GM12878 (cell line): ENCODE results near the gene OPN4.

Experiments
- CTCF ChIP-seq, 3 experiments: IDR thresholded peaks in 2 of 3; conservative IDR thresholded peaks in 1 of 3; 2 replicates each; pipeline ENCODE4 v1.5.1; 2011; ENCODE audit warnings: low read depth in 3 of 3, low read length in 3 of 3, mild to moderate bottlenecking in 3 of 3, control low read depth in 2 of 3, moderate library complexity in 2 of 3, inconsistent platforms in 1 of 3, mixed read lengths in 1 of 3; ENCODE audit not compliant: control insufficient read depth in 2 of 3, insufficient read depth in 1 of 3; ENCODE audit errors: extremely low read depth in 1 of 3
- NFXL1 ChIP-seq: fragments of 450-650 bp; IDR thresholded peaks from 2 replicates; pipeline ENCODE4 v1.6.1; 2017; ENCODE audit warnings: antibody characterized with exemption, mild to moderate bottlenecking, borderline replicate concordance
- SIN3A ChIP-seq: IDR thresholded peaks from 2 replicates; pipeline ENCODE4 v1.6.1; 2012; ENCODE audit warnings: low read depth, low read length, improper control_type of control experiment
- SRF ChIP-seq, 2 experiments: IDR thresholded peaks; 2 replicates each; pipeline ENCODE4 v1.6.1; 2011; ENCODE audit warnings: low read depth in 2 of 2, low read length in 2 of 2, mild to moderate bottlenecking in 1 of 2, moderate library complexity in 1 of 2
- TARDBP ChIP-seq: IDR thresholded peaks from 2 replicates; pipeline ENCODE4 v1.6.1; 2016; ENCODE audit warnings: borderline replicate concordance
- TCF12 ChIP-seq: IDR thresholded peaks from 2 replicates; pipeline ENCODE4 v1.6.1; 2011; ENCODE audit warnings: low read depth, mild to moderate bottlenecking, low read length
- TF ChIP-seq, protein P1 (sequence below): fragments of 450-650 bp; formaldehyde crosslinking; IDR thresholded peaks from 2 replicates; pipeline ENCODE4 v1.4.0; 2020; ENCODE audit warnings: mild to moderate bottlenecking, moderate library complexity
- TF ChIP-seq, protein P2 (sequence below): IDR thresholded peaks from 2 replicates; pipeline ENCODE4 v1.6.1; 2011; ENCODE audit warnings: borderline replicate concordance, low read depth, mild to moderate bottlenecking, moderate library complexity, low read length; ENCODE audit not compliant: insufficient read depth, poor library complexity, severe bottlenecking

GRCh38 chr10:86614853-86615252, 39.5 kb upstream of the OPN4 start:
- TF ChIP-seq CTCF (IDR thresholded peaks at IDR 0.05 in 2 of 3, conservative IDR thresholded peaks at IDR 0.05 in 1 of 3; ENCODE audit: control insufficient read depth in 2 of 3, extremely low read depth in 1 of 3, insufficient read depth in 1 of 3, low read depth in 3 of 3, low read length in 3 of 3) (no peak), SRF (IDR thresholded peaks at IDR 0.05; ENCODE audit: low read depth in 2 of 2, low read length in 2 of 2) (no peak), TARDBP (no peak), TCF12 (no peak), NFXL1 (no peak), SIN3A (no peak)
- TF ChIP-seq, protein P1, sequence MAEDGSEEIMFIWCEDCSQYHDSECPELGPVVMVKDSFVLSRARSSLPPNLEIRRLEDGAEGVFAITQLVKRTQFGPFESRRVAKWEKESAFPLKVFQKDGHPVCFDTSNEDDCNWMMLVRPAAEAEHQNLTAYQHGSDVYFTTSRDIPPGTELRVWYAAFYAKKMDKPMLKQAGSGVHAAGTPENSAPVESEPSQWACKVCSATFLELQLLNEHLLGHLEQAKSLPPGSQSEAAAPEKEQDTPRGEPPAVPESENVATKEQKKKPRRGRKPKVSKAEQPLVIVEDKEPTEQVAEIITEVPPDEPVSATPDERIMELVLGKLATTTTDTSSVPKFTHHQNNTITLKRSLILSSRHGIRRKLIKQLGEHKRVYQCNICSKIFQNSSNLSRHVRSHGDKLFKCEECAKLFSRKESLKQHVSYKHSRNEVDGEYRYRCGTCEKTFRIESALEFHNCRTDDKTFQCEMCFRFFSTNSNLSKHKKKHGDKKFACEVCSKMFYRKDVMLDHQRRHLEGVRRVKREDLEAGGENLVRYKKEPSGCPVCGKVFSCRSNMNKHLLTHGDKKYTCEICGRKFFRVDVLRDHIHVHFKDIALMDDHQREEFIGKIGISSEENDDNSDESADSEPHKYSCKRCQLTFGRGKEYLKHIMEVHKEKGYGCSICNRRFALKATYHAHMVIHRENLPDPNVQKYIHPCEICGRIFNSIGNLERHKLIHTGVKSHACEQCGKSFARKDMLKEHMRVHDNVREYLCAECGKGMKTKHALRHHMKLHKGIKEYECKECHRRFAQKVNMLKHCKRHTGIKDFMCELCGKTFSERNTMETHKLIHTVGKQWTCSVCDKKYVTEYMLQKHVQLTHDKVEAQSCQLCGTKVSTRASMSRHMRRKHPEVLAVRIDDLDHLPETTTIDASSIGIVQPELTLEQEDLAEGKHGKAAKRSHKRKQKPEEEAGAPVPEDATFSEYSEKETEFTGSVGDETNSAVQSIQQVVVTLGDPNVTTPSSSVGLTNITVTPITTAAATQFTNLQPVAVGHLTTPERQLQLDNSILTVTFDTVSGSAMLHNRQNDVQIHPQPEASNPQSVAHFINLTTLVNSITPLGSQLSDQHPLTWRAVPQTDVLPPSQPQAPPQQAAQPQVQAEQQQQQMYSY (CRISPR knock-in tag) = no peak
- TF ChIP-seq, protein P2, sequence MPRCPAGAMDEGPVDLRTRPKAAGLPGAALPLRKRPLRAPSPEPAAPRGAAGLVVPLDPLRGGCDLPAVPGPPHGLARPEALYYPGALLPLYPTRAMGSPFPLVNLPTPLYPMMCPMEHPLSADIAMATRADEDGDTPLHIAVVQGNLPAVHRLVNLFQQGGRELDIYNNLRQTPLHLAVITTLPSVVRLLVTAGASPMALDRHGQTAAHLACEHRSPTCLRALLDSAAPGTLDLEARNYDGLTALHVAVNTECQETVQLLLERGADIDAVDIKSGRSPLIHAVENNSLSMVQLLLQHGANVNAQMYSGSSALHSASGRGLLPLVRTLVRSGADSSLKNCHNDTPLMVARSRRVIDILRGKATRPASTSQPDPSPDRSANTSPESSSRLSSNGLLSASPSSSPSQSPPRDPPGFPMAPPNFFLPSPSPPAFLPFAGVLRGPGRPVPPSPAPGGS = no peak
